Brain pericyte (primary cell): Measurements from ENCODE around the gene PRSS36.
A peak's percentile ranks its signal among the peaks of the same experiment; 100 is the strongest.
"Not testable (repeated sequence)": the region's sequence is repeated elsewhere in the genome, so short reads cannot be mapped to it uniquely, and the experiment has no call there.

Experiments
- DNase-seq: peaks from one replicate; pipeline ENCODE4 v3.0.0-alpha.2; 2012; ENCODE audit warnings: low read depth, low spot score

The PRSS36 gene

DNA sequence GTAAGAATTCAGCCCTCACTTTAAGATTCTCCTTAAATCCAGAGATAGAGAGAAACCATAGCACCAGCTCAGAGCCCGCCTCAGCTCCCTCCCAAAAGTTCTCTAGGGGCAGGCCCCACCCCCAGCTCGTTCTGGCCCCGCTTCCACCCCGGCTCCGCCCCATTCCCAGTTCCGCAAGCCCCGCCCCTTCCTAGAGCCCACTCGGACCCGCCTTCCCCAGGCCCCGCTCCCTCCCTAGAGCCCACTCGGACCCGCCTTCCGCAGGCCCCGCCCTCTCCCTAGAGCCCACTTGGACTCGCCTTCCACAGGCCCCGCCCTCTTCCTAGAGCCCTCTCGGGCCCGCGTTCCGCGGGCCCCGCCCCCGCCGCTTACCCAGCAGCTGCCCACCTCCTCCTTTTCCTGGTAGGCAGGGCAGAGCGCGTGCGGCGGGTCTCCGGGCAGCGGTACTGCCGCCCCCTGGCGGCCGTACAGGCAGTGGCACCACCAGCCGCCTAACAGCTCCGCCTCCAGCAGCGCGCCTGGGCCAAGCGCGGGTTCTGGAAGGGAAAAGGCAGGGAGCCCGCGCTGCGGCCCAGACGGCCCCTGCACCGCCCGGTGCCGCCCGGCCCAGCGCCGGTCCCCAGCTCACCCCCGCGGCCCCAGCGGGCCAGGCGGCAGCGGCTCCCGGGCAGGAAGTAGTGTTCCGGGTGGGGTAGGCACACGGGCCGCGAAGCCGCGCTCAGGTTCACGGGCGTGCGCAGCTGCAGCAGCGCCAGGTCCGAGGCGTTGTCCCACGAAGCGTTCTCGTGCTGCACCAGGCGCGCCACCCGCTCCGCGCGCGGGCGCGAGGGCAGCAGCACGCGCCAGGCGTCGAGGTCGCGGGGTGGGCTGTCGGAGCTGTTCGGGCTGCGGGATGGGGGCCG lies 7.5 kb downstream of the PRSS36 start:
- DNase-seq, result peak; percentile 96

- no peak for DNase-seq
Measured at GRCh38 chr16:31141489-31142108, 8.3 kb downstream of the PRSS36 start.

- not testable (repeated sequence) for DNase-seq
Measured at GRCh38 chr16:31141071-31141469, 8.8 kb downstream of the PRSS36 start.

DNA sequence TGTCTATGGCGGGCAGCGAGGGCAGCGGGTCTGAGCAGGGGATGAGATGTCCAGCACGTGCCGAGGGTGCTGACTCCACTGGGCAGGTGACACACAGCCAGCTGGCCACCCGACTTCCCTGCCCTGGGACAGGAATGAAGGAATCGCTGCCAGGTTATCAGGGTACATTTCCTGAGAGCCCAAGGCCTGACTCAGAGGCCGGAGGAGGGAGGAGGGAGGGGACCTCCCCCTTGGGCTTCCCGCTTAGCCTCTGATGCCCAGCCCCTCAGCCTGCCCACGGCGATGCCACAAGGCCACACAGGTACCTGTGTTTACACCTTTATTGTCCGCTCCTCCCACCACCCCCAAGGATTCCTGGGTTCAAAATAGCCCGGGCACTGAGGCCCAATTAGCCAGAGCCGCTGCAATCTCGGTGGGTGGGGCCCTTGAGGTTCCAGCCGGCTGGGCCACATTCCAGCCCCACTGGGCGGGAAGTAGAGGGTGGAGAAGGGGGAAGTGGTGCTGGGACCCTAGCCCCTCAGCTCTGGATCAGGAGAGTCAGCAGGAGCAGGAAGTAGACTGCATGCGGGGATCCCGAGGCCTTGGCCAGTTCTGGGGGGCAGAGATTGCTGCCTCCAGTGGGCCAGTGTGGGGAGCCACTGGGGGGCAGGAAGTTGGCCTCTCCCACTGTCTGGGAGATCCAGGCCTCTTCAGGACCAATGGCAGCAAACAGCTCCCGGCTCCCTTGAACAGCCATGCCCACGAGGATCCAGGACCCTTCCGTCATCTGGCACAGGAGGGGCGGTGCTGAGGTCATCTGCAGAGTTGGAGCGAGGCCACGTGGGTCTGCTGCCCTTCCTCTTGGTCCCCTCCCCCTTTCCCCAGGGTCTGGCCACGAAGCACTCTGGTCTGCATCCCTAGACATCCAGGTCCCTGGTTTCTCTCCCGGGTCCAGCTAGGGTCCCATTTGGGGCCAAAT lies 11.0 kb downstream of the PRSS36 start:
- no peak for DNase-seq

- DNase-seq, result not testable (repeated sequence)
Measured at GRCh38 chr16:31136822-31137499, 12.9 kb downstream of the PRSS36 start.

DNA sequence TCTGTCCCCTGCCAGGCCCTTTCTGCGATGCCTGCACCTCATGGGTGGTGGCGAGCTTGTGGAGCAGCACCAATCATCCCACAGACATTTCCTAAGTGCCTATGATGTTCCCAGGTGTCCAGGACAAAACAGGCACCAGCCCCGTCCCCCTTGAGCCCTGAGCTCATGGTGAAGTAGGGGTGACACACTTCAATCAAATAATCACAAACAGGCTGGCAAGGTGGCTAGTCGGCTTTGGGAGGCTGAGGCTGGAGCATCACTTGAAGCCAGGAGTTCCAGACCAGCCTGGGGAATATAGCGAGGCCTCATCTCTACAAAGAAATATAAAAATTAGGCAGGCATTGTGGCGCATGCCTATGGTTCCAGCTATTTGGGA lies 13.6 kb downstream of the PRSS36 start:
- no peak for DNase-seq

DNA sequence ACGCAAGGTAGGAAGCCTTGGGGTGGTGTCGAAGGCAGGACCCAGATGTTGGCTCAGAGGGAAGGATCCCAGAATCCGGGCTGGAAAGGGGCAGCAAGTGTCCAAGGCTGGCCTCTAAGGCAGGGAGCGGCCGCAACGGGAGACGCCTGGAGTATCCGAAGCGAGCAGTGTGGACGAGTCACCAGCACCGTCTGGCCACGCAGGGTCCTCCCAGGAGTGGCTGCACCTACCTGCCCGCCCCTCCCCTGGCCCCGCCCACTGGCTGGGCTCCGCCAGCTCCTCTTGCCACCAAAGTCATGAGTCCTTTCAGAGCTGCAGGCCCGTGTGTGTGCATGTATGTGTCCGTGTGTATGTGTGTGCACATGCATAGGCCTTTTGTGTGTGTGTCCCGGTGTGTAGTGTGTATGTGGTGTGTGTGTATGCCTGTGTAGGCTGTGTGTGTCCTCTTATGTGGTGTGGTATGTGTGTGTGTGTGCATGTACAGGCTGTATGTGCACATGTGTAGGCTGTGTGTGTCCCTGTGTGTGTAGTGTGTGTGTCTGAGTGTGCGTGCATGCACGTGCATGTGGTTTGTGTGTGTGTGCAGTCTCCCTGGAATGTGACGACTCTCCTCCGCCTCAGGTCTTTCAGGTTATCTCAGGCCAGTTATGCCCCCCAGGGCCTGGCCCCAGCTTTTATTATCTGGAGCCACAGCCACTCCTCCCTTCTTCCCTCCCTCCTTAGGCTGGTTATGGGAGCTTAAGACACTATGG lies 14.2 kb downstream of the PRSS36 start, which contains the start of gene PRSS8:
Gene PRSS8, minus strand, starts transcription at position 193 of the 752 bp plus-strand sequence. CDS start 229 bp downstream, outside the sequence.
- no peak for DNase-seq

DNA sequence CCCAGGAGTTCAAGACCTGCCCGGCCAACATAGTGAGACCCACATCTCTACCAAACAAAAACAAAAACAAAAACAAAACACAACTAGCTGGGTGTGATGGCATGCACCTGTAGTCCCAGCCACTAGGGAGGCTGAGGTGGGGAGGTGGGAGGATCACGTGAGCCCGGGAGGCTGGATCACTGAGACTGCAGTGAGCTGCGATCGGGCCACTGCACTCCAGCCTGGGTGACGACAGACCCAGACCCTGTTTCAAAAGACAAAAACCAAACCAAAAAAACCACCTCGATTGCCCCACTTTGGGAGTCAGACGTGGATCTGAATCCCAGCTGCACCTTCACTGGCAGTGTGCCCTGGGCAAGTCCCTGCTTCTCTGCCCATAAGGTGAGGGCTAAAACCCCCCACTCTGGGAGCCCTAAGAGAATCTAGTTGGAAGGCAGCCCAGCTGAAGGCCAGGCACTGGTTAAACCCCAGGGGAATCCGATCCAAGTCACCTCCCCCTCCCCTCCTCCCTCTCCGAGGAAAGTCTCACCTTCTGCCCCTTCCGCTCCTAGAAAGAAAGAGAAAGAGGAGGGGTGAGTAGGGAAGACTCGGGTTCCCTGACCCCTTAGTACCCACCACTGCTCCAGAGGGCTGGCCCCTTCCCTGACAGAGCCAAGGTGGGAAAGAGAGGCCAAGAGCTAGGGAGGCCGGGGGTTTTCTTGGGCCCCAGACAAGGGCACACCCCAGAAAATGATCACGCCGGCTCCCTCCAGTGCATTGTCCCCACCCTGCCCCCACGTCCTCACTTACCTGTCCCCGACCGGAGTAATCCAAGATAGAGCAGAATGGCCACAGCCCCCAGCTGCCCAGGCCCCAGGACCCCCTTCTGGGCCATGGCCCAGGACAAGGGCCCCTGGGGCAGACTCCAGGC lies 15.0 kb downstream of the PRSS36 start:
- DNase-seq, result no peak

DNA sequence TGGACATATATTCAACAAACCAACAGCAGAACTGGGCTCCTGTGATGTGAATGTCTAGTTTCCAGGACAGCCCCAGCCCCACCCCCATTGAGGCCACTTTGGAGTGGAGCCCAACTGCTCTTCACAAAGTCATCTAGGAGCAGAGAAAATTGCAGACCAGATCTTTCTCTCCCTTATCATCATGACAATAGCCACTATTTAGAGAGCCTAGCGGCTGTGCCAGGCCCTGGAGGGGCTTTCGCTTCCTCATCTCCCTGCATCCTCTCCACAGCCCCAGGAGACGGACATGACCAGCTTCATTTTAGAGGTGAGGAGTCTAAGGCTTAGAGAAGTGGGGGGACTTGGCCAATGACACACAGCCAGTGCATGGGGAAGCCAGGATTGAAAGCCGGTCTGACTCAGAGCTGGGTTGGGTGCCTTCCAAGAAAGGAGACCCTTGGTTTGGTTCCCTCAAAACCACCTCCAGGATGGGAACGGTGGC lies 15.7 kb downstream of the PRSS36 start:
- DNase-seq, result no peak

DNA sequence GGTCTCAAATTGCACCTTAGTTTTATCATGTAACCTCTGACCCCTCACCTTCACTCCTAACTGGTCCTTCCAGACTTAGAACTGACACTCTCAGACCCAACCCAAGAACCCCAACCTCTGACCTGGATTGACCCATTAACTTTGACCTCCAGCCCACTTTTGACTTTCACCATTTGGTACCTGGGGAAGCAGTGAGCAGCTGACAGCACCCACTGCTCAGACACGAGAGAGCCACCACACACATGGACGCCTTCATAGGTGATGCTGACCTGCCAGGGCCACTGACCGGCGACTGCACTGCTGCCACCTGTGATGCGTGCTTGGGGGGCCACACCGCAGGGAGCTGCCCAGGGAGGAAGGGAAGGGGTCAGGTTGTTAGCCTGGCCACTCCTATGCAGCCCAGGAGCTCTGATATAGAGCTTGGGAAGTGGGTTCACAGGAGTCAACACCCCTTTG lies 16.8 kb downstream of the PRSS36 start:
- DNase-seq, result no peak

DNA sequence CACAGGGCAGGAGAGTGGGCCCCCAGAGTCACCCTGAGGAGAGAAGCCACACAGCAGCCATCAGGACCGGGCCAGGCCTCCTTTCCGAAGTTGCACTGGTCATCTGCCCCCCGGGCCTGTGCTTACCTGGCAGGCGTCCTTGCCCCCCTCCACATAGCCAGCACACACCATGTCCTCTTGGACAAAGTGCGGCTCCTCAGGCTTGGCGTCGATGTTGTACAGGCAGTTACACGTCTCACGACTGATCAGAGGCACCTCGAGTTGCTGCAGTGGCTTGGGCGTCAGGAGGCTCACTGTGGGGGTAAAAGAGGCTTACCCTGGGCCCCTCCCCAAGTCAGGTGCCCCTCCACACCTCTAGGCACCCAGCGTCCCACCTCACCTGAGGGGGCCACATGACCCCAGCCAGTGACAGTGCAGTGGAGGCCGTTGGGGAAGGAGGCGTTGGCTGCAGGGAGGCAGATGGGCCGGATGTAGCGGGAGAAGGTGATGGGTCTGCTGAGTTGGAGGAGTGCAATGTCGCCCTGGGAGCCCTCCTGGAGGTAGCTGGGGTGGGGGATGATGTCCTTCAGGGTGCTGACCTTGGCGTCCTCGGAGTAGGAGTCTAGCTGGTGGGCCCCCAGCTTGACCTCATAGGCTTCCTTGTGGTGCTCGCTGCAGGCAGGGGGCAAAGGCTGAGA lies 17.4 kb downstream of the PRSS36 start:
- DNase-seq, result no peak

GRCh38 chr16:31131841-31132271 lies 18.0 kb downstream of the PRSS36 start:
- DNase-seq, result no peak

DNA sequence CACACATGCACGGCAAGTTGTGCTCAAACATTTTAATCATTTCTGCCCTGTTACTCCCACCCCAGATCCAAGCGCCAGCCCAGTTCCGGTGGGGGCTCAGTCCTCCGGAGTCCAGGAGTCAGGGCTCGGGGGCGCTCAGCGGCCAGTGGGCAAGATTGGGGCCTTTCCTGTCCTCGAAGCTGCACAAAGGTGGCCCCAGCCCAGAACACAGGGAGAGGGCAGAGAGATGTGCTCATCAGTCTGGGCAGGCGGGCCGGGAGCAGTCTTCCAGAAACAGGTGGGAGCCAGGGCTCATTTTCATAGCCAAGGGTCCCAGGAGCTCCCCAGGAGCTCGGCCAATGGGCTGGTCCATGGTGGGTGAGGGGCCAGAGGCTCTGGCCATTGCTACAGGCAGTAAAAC lies 18.4 kb downstream of the PRSS36 start:
- no peak for DNase-seq

- no peak for DNase-seq
Measured at GRCh38 chr16:31130899-31131298, 19.0 kb downstream of the PRSS36 start.

DNA sequence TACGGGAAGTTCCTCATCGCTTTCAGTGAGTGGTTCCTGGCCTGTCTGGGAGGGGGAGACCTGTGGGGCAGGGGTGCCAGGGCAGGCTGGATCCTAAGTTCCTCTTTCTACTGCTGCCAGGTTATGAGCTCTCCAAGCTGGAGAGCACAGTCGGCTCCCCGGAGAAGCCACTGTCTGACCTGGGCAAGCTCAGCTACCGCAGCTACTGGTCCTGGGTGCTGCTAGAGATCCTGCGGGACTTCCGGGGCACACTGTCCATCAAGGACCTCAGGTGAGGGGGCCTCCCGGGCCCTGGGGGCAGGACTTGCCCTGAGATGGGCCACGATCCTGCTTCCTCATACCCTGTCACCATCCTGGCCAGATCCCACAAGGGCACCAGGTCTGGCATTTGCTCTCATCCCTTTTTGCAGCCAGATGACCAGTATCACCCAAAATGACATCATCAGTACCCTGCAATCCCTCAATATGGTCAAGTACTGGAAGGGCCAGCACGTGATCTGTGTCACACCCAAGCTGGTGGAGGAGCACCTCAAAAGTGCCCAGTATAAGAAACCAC lies 19.5 kb downstream of the PRSS36 start:
- no peak for DNase-seq

GRCh38 chr16:31129568-31130335 lies 20.1 kb downstream of the PRSS36 start:
- no peak for DNase-seq
